ENCODE measurements around the gene AKR1E2.

DNA sequence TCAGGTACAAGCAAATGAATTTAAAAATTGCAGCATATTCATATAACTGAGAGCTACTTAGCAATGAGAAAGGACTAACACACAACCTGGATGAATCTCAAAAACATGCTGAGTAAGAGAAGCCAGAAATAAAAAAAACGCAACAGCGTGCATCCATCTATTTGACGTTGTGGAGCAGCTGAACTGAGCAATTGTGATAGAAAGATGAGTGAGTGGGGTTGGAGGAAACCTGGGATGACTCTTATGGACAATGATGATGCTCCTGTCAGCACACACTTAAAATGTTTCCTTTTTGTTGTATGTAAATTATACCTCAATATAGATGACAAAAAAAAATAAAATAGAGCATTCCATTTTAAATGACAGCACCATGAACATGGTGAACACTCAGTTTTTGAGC is 36.0 kb upstream of the AKR1E2 start:
- TF ChIP-seq POLR2A (IDR thresholded peaks at IDR 0.05): no peak
- TF ChIP-seq, protein P1, sequence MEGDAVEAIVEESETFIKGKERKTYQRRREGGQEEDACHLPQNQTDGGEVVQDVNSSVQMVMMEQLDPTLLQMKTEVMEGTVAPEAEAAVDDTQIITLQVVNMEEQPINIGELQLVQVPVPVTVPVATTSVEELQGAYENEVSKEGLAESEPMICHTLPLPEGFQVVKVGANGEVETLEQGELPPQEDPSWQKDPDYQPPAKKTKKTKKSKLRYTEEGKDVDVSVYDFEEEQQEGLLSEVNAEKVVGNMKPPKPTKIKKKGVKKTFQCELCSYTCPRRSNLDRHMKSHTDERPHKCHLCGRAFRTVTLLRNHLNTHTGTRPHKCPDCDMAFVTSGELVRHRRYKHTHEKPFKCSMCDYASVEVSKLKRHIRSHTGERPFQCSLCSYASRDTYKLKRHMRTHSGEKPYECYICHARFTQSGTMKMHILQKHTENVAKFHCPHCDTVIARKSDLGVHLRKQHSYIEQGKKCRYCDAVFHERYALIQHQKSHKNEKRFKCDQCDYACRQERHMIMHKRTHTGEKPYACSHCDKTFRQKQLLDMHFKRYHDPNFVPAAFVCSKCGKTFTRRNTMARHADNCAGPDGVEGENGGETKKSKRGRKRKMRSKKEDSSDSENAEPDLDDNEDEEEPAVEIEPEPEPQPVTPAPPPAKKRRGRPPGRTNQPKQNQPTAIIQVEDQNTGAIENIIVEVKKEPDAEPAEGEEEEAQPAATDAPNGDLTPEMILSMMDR (IDR thresholded peaks at IDR 0.05): no peak
